Upper lobe of right lung (tissue), 1 donor: Measurements from ENCODE around the gene ABHD2. TPM values are rescaled to one million over a fixed set of nuclear protein-coding genes. Genes with fewer than 3 reads are reported as not detected.

Experiments used
- ATAC-seq: fragments of 200-7000 bp; cut with Tn5 transposase; one replicate; pipeline ENCODE4 v1.9.1; 2020; ENCODE audit warnings: mild to moderate bottlenecking, moderate library complexity
- DNase-seq: peaks from one replicate; pipeline ENCODE4 v3.0.0-alpha.2; 2020
- H3K27ac ChIP-seq: fragments of 200-600 bp; one replicate; pipeline ENCODE4 v1.8.0; 2022
- H3K27me3 ChIP-seq: fragments of 200-600 bp; one replicate; pipeline ENCODE4 v1.8.0; 2022; ENCODE audit warnings: mild to moderate bottlenecking
- H3K36me3 ChIP-seq: fragments of 200-600 bp; one replicate; pipeline ENCODE4 v1.8.0; 2022
- H3K4me1 ChIP-seq: fragments of 200-600 bp; one replicate; pipeline ENCODE4 v1.8.0; 2022
- H3K4me3 ChIP-seq: fragments of 200-600 bp; one replicate; pipeline ENCODE4 v1.8.0; 2022; ENCODE audit warnings: mild to moderate bottlenecking
- H3K9me3 ChIP-seq: fragments of 200-600 bp; one replicate; pipeline ENCODE4 v1.8.0; 2022
- intact Hi-C: fragments of 100-400 bp; cut with DNase I; formaldehyde crosslinking; loops from one replicate; pipeline ENCODE4 v1.11.0; 2022
- total RNA-seq: library from RNA; stranded (reverse); fragmentation: NEBNext Ultra II Directional; extraction: Animal tissue kit (Norgen Biotek cat#: 25700); gene quantifications from one replicate; pipeline ENCODE4 v1.2.1, GENCODE V29; 2021
- TF ChIP-seq, protein P1 (sequence below): fragments of 200-600 bp; IDR thresholded peaks from one replicate; pipeline ENCODE4 v1.8.0; 2022; ENCODE audit warnings: antibody characterized with exemption
- donor health status: DM: no; HTN: yes; CAD: no; lungs with severe emphysema.

Gene ABHD2
- total RNA-seq, 1 donor from 2014 or later: 182 TPM

DNA sequence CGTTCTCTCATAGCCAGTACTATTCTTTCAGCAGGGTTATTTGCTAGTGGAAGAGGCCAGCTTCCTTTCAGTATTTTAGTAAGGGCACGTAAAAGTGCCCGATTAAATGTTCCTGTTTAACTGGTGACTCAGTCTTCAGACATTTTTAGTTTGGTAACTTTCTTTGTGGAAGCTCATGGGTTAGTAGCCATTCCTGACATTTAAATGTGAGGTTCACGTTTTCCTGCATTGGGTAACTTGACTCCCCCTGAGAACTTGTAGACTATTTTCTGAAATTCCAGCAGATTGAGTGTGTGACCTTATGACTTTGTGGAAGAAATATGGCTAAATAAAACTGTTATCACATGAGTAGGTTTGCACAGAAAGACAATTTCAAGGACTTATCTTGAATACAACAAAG is 16.9 kb downstream of the ABHD2 start:
- TF ChIP-seq, protein P1, sequence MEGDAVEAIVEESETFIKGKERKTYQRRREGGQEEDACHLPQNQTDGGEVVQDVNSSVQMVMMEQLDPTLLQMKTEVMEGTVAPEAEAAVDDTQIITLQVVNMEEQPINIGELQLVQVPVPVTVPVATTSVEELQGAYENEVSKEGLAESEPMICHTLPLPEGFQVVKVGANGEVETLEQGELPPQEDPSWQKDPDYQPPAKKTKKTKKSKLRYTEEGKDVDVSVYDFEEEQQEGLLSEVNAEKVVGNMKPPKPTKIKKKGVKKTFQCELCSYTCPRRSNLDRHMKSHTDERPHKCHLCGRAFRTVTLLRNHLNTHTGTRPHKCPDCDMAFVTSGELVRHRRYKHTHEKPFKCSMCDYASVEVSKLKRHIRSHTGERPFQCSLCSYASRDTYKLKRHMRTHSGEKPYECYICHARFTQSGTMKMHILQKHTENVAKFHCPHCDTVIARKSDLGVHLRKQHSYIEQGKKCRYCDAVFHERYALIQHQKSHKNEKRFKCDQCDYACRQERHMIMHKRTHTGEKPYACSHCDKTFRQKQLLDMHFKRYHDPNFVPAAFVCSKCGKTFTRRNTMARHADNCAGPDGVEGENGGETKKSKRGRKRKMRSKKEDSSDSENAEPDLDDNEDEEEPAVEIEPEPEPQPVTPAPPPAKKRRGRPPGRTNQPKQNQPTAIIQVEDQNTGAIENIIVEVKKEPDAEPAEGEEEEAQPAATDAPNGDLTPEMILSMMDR: no peak
- H3K27ac ChIP-seq: peak overlapping the region; percentile 61
- H3K27me3 ChIP-seq: no peaks in the 10 kb centered on the region
- H3K4me3 ChIP-seq: no peak overlapping the region
- DNase-seq (no peak), ATAC-seq (peak; percentile 42)
- H3K4me1 ChIP-seq: peaks cover 50% of the 10 kb centered on the region
- no peaks in the 10 kb centered on the region for H3K9me3 ChIP-seq
- intact Hi-C loops: no loop called here
- peaks cover 2% of the 10 kb centered on the region for H3K36me3 ChIP-seq

DNA sequence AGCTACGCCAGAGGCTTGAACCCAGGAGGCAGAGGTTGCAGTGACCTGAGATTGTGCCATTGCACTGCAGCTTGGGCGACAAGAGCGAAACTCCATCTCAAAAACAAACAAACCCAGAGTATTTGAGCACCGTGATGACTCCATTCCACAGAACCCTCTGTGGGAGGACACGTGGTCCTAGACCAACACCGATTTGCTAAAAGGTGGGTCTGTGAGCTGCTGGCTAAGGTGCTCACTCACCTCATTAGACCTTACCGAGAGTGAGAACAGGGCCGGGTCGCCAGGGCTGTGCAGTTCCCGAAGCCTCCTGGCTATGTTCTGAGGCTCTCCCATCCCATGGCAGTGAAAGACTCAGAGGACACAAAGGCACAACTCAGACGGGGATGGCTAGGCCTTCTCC is 17.9 kb downstream of the ABHD2 start:
- intact Hi-C loops: no loop called here
- Histone ChIP-seq H3K27ac (no peak overlapping the region), H3K36me3 (peaks cover 5% of the 10 kb centered on the region), H3K27me3 (no peaks in the 10 kb centered on the region), H3K4me1 (peaks cover 44% of the 10 kb centered on the region), H3K4me3 (no peak overlapping the region), H3K9me3 (no peaks in the 10 kb centered on the region)
- no peak for DNase-seq
- TF ChIP-seq, protein P1: no peak
- no peak for ATAC-seq

DNA sequence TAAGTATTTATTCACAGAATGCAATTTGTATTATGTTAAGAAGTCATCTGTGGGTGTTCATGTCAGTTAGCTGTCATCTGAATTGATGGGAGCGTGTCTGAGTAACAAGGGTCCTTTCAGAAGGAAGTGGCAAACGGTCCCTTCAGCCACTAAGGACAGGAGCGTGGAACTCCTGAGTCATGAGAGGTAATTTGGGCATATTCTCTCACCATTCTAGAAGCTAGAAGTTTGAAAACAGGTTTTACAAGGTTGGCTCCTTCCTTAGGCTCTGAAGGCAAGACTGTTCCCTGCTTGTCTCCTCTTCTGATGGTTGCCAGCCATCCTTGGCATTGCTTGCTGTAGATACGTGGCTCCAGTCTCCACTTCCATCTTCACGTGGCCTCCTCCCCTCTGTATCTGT is 19.7 kb downstream of the ABHD2 start:
- DNase-seq: no peak
- H3K27ac ChIP-seq: peak overlapping the region; percentile 34
- intact Hi-C loops: no loop called here

DNA sequence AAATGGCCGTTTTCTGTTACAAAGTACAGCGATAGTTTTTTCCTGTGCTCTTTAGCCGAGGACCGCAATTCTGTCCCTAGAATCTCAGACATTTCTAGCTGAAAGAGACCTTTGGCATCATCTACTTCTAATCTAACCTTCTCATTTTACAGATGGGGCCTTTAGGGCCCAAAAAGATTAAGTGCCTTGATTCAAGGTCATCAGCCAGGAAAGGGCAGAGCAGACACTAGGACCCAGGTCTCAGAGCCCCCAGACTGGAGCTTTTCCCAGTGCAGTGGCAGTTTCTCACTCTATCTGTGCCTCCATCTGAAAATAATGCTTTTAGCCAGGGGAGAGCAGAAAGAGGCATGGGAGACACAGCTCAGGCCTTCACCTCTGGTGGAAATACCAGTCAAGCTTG is 20.6 kb downstream of the ABHD2 start:
- TF ChIP-seq, protein P1: no peak
- ATAC-seq (no peak), DNase-seq (no peak)
- no peaks in the 10 kb centered on the region for H3K9me3 ChIP-seq
- H3K27ac ChIP-seq: peak overlapping the region; percentile 12
- H3K36me3 ChIP-seq: peaks cover 7% of the 10 kb centered on the region
- H3K4me3 ChIP-seq: no peak overlapping the region
- intact Hi-C loops: no loop called here
- H3K27me3 ChIP-seq: no peaks in the 10 kb centered on the region
- H3K4me1 ChIP-seq: peaks cover 42% of the 10 kb centered on the region

More for the DNA sequence above, 19.7 kb downstream of the ABHD2 start:
- no peaks in the 10 kb centered on the region for H3K27me3 ChIP-seq
- TF ChIP-seq, protein P1: no peak
- H3K4me3 ChIP-seq: no peak overlapping the region
- H3K4me1 ChIP-seq: peaks cover 37% of the 10 kb centered on the region
- ATAC-seq: peak; percentile 41
- H3K36me3 ChIP-seq: peaks cover 5% of the 10 kb centered on the region
- no peaks in the 10 kb centered on the region for H3K9me3 ChIP-seq

DNA sequence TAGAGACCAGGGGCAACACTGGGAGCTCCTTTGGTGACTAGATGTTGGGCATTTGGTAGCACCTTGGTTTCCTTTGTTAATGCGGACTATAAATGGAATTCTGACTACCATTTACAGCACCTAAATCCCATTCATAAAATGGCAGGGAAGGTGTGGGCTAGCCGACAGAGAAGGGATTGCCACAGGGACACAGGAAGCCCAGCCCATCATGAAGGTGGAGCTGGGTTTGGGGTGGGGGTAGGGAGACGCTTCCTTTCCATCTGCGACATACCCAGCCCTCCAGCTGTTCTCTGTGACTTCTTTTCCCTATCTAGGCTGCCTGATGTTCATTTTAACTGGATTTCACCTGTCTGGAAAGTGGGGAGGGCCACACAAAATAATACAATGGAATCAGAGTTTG is 21.0 kb downstream of the ABHD2 start:
- intact Hi-C loops: no loop called here
- ATAC-seq: no peak

More for the DNA sequence above, 21.0 kb downstream of the ABHD2 start:
- Histone ChIP-seq H3K9me3 (no peaks in the 10 kb centered on the region), H3K27me3 (no peaks in the 10 kb centered on the region), H3K27ac (peak overlapping the region; percentile 12), H3K4me3 (no peak overlapping the region), H3K36me3 (peaks cover 11% of the 10 kb centered on the region), H3K4me1 (peaks cover 41% of the 10 kb centered on the region)
- DNase-seq: no peak
- TF ChIP-seq, protein P1: no peak
